Femur (tissue), 1 donor: ENCODE results near the gene TNRC6C.
"Not testable (repeated sequence)": the region's sequence is repeated elsewhere in the genome, so short reads cannot be mapped to it uniquely, and the experiment has no call there.

Source experiments
- DNase-seq: peaks from one replicate; pipeline ENCODE4 v3.0.0-alpha.2; 2017

The TNRC6C gene

GRCh38 chr17:78114831-78115723, 156.6 kb downstream of the TNRC6C start:
- peak; percentile 16 for DNase-seq

GRCh38 chr17:78115803-78116202, 157.3 kb downstream of the TNRC6C start:
- DNase-seq = not testable (repeated sequence)

- no peak for DNase-seq
Observed at GRCh38 chr17:78116411-78116810, 157.9 kb downstream of the TNRC6C start.

- DNase-seq = peak; percentile 32
Observed at GRCh38 chr17:78117027-78117981, 158.8 kb downstream of the TNRC6C start.

- DNase-seq = peak; percentile 22
Observed at GRCh38 chr17:78118801-78119241, 160.3 kb downstream of the TNRC6C start.

- DNase-seq = peak; percentile 13
Observed at GRCh38 chr17:78120537-78120936, 162.0 kb downstream of the TNRC6C start.

GRCh38 chr17:78120971-78121800, 162.7 kb downstream of the TNRC6C start:
- peak; percentile 19 for DNase-seq

- DNase-seq = no peak
Observed at GRCh38 chr17:78121801-78122215, 163.3 kb downstream of the TNRC6C start.

GRCh38 chr17:78122216-78122930, 163.9 kb downstream of the TNRC6C start:
- no peak for DNase-seq

- DNase-seq = no peak
Observed at GRCh38 chr17:78122931-78123249, 164.4 kb downstream of the TNRC6C start.

- DNase-seq = no peak
Observed at GRCh38 chr17:78123258-78123929, 164.9 kb downstream of the TNRC6C start.

GRCh38 chr17:78124081-78124835, 165.8 kb downstream of the TNRC6C start:
- DNase-seq = no peak

- no peak for DNase-seq
Observed at GRCh38 chr17:78124836-78125137, 166.3 kb downstream of the TNRC6C start.

- DNase-seq = no peak
Observed at GRCh38 chr17:78125138-78125913, 166.8 kb downstream of the TNRC6C start.

- DNase-seq = peak; percentile 30
Observed at GRCh38 chr17:78125976-78126894, 167.7 kb downstream of the TNRC6C start.

GRCh38 chr17:78126895-78127238, 168.4 kb downstream of the TNRC6C start:
- peak; percentile 27 for DNase-seq

- DNase-seq = peak; percentile 74
Observed at GRCh38 chr17:78127239-78127887, 168.9 kb downstream of the TNRC6C start.

- peak; percentile 50 for DNase-seq
Observed at GRCh38 chr17:78127888-78128550, 169.5 kb downstream of the TNRC6C start.
